GM19372 (cell line): Measurements from ENCODE around the gene TCAIM.
"Not testable (repeated sequence)": the region's sequence is repeated elsewhere in the genome, so short reads cannot be mapped to it uniquely, and the experiment has no call there.

Source experiments
- ATAC-seq: cut with Tn5 transposase; IDR thresholded peaks from one replicate; pipeline ENCODE4 v1.9.1; 2021; ENCODE audit warnings: mild to moderate bottlenecking, low read depth, moderate library complexity; ENCODE audit not compliant: unreplicated experiment

The TCAIM gene

GRCh38 chr3:44412365-44412764, 73.8 kb downstream of the TCAIM start:
- no peak for ATAC-seq

GRCh38 chr3:44414517-44415090, 76.0 kb downstream of the TCAIM start:
- no peak for ATAC-seq

- no peak for ATAC-seq
Observed at GRCh38 chr3:44415421-44415820, 76.9 kb downstream of the TCAIM start.

- ATAC-seq, result no peak
Observed at GRCh38 chr3:44416031-44417030, 77.8 kb downstream of the TCAIM start.

GRCh38 chr3:44418118-44418517, 79.6 kb downstream of the TCAIM start:
- not testable (repeated sequence) for ATAC-seq

- no peak for ATAC-seq
Observed at GRCh38 chr3:44418549-44418948, 80.0 kb downstream of the TCAIM start.

GRCh38 chr3:44419116-44419922, 80.8 kb downstream of the TCAIM start:
- no peak for ATAC-seq

- no peak for ATAC-seq
Observed at GRCh38 chr3:44419923-44420650, 81.5 kb downstream of the TCAIM start.

GRCh38 chr3:44420676-44421075, 82.1 kb downstream of the TCAIM start:
- no peak for ATAC-seq

- no peak for ATAC-seq
Observed at GRCh38 chr3:44421280-44421679, 82.7 kb downstream of the TCAIM start.

GRCh38 chr3:44424758-44425157, 86.2 kb downstream of the TCAIM start:
- no peak for ATAC-seq

- ATAC-seq, result no peak
Observed at GRCh38 chr3:44427683-44428082, 89.1 kb downstream of the TCAIM start.

- no peak for ATAC-seq
Observed at GRCh38 chr3:44428910-44429309, 90.3 kb downstream of the TCAIM start.

- ATAC-seq, result no peak
Observed at GRCh38 chr3:44429459-44429858, 90.9 kb downstream of the TCAIM start.

- no peak for ATAC-seq
Observed at GRCh38 chr3:44430466-44430865, 91.9 kb downstream of the TCAIM start.

GRCh38 chr3:44434834-44435510, 96.4 kb downstream of the TCAIM start:
- no peak for ATAC-seq

- ATAC-seq, result no peak
Observed at GRCh38 chr3:44436181-44436580, 97.6 kb downstream of the TCAIM start.

GRCh38 chr3:44437800-44438199, 99.2 kb downstream of the TCAIM start:
- no peak for ATAC-seq

GRCh38 chr3:44439499-44440295, 101.1 kb downstream of the TCAIM start:
- ATAC-seq, result peak; percentile 97
